ENCODE results near the gene KL.

KL gene

DNA sequence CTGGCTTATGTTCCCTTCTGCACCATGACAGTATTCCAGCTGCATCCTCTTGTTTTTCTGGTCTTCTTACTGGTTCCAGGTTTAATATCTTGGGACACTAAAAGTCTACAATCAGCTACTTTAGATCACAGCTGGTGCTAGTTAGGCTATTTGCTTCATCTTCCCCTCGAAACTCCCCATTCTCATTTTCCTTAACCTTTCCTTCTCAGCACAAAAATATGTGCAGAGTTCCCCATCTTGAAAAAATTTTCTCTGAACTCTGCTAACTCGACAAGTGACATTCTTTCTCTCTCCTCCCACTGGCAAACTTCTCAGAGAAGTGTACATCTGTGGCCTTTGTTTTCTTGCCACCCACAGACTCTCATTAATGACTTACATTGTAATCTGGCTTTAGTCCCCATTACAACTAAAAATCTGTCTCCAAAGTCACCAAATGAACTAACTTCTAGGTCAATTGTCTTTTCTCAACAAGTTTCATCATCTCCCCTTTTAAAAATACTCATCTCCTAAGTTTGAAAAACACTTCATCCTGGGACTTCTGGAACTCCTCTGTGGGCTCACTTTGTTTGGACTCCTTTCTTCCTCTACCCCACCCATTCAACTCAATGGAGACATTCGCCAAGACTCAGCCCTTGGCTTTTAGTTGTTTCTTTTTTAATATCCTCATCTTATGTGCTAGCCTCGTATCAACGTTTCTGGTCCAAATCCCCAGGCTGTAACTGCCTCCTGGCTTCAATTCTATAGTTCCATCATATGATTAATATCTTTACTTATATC is 7.1 kb upstream of the KL start:
- no peak overlapping the region for H3K4me3 ChIP-seq (ENCODE audit: low read depth in 1 of 2, low read length in 1 of 2)

DNA sequence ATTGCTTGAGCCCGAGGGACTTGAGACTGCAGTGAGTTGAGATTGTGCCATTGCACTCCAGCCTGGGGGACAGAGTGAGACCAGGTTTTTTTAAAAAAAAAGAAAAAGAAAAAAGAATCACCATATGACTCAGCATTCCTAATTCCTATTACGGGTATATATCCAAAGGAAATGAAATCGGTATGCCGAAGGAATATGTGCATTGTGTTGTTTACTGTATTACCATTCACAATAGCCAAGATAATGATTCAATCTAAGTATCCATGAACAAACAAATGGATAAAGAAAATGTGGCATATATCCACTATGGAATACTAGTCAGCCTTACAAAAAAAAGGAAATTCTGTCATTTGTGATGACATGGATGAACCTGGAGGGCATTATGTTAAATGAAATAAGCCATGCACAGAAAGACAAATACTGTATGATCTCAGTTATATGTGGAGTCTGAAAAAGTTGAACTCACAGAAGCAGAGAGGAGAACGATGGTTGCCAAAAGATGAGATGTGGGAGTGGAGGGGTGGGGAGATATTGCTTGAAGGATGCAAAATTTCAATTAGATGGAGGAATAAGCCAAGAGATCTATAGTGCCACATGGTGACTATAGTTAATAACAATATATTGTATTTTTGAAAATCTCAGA is 4.3 kb upstream of the KL start:
- no peaks in the 10 kb centered on the region for H3K9me3 ChIP-seq
- H3K27ac ChIP-seq, result no peak overlapping the region
- no peak overlapping the region for H3K4me3 ChIP-seq (ENCODE audit: low read depth in 1 of 2, low read length in 1 of 2)
- peaks cover 16% of the 10 kb centered on the region in 2 experiments for H3K4me1 ChIP-seq (ENCODE audit: control insufficient read depth in 1 of 2, insufficient read depth in 1 of 2, low read depth in 1 of 2, low read length in 1 of 2)
- TF ChIP-seq, protein P1, sequence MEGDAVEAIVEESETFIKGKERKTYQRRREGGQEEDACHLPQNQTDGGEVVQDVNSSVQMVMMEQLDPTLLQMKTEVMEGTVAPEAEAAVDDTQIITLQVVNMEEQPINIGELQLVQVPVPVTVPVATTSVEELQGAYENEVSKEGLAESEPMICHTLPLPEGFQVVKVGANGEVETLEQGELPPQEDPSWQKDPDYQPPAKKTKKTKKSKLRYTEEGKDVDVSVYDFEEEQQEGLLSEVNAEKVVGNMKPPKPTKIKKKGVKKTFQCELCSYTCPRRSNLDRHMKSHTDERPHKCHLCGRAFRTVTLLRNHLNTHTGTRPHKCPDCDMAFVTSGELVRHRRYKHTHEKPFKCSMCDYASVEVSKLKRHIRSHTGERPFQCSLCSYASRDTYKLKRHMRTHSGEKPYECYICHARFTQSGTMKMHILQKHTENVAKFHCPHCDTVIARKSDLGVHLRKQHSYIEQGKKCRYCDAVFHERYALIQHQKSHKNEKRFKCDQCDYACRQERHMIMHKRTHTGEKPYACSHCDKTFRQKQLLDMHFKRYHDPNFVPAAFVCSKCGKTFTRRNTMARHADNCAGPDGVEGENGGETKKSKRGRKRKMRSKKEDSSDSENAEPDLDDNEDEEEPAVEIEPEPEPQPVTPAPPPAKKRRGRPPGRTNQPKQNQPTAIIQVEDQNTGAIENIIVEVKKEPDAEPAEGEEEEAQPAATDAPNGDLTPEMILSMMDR (IDR thresholded peaks at IDR 0.05), result no peak
- H3K36me3 ChIP-seq, result no peaks in the 10 kb centered on the region
- H3K27me3 ChIP-seq, result peaks cover 55% of the 10 kb centered on the region

More for the DNA sequence above, 7.1 kb upstream of the KL start:
- Histone ChIP-seq H3K36me3 (no peaks in the 10 kb centered on the region), H3K27me3 (peaks cover 35% of the 10 kb centered on the region), H3K27ac (no peak overlapping the region), H3K9me3 (no peaks in the 10 kb centered on the region), H3K4me1 (ENCODE audit: control insufficient read depth in 1 of 2, insufficient read depth in 1 of 2, low read depth in 1 of 2, low read length in 1 of 2) (no peaks in the 10 kb centered on the region)
- TF ChIP-seq, protein P1 (IDR thresholded peaks at IDR 0.05), result no peak

DNA sequence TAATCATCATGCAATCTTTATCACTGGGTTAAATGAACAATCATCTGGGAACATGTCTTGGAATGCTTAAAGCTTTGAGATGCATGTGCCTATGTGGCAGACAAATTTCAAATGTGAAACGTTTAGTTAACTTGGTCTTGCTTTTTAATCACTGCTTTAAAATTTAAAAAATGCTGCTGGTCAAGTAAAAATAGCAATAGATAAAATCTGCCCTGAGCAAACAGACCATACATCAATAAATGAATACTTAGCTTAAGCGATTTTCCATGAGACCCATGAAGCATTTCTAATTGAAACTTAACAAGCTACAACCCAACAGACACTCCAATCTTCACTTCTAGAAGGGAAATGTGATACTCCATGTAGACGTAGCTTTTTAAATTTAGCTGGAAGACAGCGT is 1.9 kb upstream of the KL start:
- peaks cover 24 to 26% of the 10 kb centered on the region in 2 experiments for H3K4me1 ChIP-seq (ENCODE audit: control insufficient read depth in 1 of 2, insufficient read depth in 1 of 2, low read depth in 1 of 2, low read length in 1 of 2)
- TF ChIP-seq, protein P1 (IDR thresholded peaks at IDR 0.05), result no peak
- peaks cover 78% of the 10 kb centered on the region for H3K27me3 ChIP-seq
- H3K36me3 ChIP-seq, result no peaks in the 10 kb centered on the region
- H3K27ac ChIP-seq, result no peak overlapping the region
- no peak overlapping the region for H3K4me3 ChIP-seq (ENCODE audit: low read depth in 1 of 2, low read length in 1 of 2)
- no peaks in the 10 kb centered on the region for H3K9me3 ChIP-seq

DNA sequence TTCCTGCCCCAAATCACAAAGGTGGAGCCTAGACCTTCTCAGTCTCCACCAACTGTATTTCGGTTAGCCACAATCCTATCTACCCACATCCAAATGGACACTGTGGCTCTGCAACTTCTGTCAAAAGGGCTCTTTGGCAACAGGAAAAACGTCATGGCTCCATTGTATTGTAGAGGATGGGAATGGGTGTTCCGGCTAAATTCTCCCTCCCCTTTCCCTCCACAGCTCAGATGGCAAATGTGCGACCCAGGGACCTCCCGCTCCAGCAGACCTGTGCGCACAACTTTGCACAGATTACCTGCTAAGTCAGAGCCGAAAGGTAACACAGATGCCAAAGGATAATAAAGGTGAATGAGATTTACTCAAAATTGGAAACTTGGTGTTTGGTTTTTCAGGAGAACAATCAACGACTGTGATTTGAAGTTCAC is 968 bp upstream of the KL start:
- Histone ChIP-seq H3K4me1 (ENCODE audit: control insufficient read depth in 1 of 2, insufficient read depth in 1 of 2, low read depth in 1 of 2, low read length in 1 of 2) (peaks cover 24 to 26% of the 10 kb centered on the region in 2 experiments), H3K36me3 (no peaks in the 10 kb centered on the region), H3K27ac (no peak overlapping the region), H3K9me3 (no peaks in the 10 kb centered on the region), H3K27me3 (peaks cover 88% of the 10 kb centered on the region), H3K4me3 (ENCODE audit: low read depth in 1 of 2, low read length in 1 of 2) (peak overlapping the region; percentile 64 to 76)
- TF ChIP-seq, protein P1 (IDR thresholded peaks at IDR 0.05), result no peak

DNA sequence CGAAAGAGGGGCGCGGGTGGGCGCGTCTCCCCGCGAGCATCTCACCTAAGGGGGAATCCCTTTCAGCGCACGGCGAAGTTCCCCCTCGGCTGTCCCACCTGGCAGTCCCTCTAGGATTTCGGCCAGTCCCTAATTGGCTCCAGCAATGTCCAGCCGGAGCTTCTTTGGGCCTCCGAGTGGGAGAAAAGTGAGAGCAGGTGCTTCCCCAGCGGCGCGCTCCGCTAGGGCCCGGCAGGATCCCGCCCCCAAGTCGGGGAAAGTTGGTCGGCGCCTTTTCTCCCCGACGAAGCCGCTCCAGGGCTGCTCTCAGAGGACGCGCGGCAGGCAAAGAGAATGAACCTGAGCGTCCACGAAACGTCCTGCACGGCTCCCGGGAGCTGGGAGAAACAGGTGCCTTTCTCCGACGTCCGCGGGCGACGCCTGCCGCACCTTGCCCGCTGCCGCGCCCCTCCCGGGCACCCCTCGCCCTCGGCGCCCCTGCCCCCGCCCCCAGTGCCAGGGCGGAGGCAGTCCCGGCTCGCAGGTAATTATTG is 366 bp upstream of the KL start:
- peaks cover 24 to 26% of the 10 kb centered on the region in 2 experiments for H3K4me1 ChIP-seq (ENCODE audit: control insufficient read depth in 1 of 2, insufficient read depth in 1 of 2, low read depth in 1 of 2, low read length in 1 of 2)
- H3K27me3 ChIP-seq, result peaks cover 94% of the 10 kb centered on the region
- TF ChIP-seq, protein P1 (IDR thresholded peaks at IDR 0.05), result no peak
- H3K27ac ChIP-seq, result no peak overlapping the region
- H3K4me3 ChIP-seq (ENCODE audit: low read depth in 1 of 2, low read length in 1 of 2), result peak overlapping the region; percentile 64 to 76
- no peaks in the 10 kb centered on the region for H3K36me3 ChIP-seq
- no peaks in the 10 kb centered on the region for H3K9me3 ChIP-seq
